HG03565 (cell line): ENCODE data around the gene EVC.

Experiments used
- ATAC-seq: cut with Tn5 transposase; IDR thresholded peaks from one replicate; pipeline ENCODE4 v1.9.1; 2021; ENCODE audit warnings: mild to moderate bottlenecking, moderate library complexity; ENCODE audit not compliant: unreplicated experiment

Gene EVC

DNA sequence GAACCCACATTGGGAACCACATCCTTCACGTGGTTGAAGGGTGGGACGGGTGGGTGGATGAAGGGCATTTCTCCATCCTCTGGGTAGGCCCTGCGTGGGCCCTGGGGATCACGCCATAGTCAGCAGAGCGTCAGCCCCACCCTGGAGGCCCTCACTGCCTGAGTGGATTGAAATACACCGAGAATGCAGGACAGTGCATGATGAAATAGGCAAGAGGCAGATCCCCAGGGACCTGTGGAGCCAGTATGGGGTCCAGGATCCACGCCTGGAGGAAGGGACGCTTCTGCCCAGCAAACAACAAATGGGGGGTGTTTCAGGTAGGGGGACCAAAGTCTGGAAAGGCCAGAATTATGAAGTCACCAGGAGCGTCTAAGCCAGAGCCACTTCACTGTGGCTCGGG lies 19.4 kb downstream of the EVC start:
- no peak for ATAC-seq

DNA sequence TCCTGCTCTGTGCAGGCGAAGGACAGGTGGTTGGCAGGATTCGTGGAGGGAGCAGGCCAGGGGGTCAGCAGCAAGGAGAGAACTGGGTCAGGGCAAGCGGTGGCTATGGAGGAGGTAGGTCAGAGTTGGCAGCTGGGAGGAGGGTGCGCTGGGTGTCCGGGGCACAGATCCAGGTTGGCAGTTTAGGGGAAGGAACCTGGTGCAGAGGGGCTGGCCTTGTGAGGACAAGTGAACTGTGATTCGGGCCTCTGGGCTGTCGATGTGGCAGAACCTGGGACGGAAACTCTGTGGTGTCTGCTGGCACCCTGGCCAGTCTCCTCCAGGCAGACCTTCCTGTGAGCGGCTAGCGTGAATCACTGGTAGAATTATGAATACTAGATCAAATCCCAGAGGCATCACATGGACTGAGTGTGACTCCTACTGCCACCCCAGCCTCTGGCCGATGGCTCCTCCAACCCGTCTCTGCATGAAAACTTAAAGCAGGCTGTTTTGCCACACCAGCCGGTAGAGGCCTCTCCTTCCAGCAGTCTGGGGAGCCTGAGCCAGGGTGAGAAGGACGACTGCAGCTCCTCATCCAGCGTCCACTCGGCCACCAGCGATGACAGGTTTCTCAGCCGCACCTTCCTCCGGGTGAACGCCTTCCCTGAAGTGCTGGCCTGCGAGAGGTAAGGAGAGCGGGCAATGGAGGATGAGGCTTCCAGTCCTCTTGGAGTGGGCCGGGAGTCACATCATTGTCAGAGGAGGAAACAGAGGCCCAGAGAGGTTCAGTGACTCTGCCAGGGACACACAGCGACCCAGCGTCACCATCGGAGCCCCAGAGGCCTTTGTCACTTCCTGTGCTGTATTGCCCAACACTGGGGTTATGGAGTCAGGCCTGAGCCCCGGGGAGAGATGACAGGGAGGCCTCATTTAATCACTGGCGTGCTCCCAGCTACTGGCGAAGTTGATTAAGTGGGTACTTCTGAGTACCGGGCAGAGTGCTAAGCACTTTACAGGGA lies 20.3 kb downstream of the EVC start:
- no peak for ATAC-seq

DNA sequence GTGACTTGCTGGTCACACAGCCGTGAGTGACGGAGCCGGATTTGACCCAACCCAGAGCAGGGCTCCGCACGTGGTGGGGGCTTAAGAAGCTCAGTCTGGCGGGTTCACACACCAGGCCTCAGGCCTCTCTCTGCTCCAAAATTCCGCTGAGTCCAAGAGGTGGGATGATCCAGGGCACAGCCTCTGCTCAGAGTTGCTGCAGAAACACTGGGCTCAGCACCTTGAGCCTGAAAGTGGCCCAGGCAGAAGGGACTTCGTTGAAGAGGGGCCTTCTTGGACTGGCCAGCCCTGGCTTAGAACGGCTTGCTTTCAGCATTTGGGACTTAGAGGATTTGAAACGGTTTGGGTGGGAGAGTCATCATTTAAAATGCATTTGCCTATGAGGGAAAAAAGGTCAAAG lies 21.2 kb downstream of the EVC start:
- no peak for ATAC-seq

DNA sequence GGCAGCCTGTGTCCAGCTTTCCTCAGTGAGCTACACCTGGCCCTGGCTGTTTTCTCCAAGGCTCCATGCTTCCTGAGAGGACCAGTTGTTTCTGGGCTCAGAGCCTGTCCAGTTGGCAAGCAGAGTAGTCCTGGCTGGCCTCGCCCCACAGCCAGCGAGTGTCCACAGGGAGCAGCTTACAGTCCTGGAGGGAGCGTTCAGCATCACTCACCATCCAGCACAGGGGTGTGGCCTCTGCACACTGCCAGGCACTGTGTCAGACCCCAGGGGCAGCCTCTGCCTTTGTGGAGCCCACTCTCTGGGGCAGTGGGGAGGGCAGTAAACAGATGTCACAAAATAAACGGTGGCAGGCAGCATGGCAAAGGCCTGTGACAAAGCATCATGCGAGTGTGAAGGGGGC lies 23.9 kb downstream of the EVC start:
- no peak for ATAC-seq

DNA sequence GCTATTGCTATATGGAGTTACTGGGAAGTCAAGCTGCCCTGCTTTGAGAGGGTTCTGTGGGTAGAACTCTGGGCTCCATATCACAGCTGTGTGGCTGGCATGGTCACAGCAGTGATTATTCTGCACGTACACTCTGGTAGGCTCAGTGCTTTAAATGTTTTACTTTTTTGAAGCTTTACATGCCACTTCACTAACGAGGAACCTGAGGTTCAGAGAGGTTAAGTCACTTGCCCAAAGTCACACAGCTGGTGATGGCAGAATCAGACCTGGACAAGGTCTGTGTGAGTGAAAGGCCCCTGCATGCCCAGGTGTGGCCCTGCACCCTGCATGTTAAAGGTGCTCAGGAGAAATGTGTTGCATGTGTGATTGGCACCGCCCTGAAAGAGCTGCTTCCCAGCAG lies 24.5 kb downstream of the EVC start:
- ATAC-seq, result no peak

DNA sequence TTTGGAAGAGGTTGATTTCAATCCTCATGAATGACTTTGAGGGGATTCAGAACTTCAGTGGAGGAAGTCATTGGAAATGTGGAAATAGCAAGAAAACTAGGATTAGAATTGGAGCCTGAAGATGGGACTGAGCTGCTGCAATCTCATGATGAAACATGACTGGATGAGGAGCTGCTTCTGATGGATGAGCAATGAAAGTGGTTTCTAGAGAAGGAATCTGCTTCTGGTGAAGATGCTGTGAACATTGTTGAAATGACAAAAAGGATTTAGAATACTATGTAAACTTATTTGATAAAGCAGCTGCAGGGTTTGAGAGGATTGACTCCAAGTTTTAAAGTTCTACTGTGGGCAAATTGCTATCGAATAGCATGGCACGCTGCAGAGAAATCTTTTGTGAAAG lies 27.1 kb downstream of the EVC start:
- ATAC-seq, result no peak

DNA sequence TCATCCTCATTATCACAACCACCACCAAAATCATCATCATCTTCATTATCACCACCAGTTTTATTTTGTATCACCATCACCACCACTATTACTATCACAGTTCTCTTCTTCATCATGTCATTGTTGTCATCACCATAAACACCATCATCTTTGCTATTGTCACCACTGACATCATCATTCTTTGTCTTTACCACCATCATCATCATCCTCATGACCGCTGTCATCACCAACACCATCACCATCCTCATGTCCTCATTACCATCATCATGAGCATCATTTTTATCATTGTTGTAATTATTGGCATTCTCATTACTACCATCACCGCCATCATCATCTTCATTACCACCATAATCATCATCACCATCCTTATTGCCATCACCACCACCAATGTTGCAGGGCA lies 31.4 kb downstream of the EVC start:
- ATAC-seq, result no peak

DNA sequence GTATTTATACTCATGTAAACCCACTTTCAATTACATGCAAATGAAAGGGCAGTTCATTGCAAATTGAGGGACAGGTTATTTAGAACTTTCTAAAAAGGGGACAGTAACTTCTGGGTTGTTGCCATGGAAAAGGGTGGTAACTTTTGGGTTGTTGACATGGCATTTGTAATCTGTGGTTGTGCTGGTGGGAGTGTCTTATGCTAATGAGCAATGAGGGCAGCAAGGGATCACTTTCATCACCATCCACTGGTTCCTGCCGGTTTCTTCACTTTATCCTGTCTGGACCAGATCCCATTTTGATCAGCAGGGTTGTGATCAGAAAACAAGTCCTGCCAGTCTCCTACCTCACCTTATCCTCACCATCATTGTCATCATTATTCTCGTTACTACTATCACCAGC lies 32.0 kb downstream of the EVC start:
- no peak for ATAC-seq

DNA sequence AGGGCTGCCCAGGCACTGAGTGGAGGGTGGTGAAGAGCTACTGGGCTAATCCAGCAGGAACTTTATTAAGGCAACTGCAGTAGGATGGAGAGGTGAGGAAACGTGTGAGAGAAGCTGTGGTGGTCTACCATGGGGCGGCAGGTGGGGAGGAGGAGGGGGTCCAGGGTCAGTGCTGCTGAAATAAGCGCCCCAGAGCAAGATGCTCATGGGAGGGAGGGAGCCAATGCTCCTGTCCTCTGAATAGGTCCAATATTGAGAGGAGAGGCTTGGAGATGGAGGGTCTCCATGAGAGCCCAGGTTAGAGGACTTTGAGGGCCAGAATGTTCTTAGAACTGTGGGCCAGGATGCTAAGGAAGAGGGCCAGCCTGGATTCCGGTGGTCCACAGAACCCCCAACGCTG lies 35.2 kb downstream of the EVC start:
- no peak for ATAC-seq

DNA sequence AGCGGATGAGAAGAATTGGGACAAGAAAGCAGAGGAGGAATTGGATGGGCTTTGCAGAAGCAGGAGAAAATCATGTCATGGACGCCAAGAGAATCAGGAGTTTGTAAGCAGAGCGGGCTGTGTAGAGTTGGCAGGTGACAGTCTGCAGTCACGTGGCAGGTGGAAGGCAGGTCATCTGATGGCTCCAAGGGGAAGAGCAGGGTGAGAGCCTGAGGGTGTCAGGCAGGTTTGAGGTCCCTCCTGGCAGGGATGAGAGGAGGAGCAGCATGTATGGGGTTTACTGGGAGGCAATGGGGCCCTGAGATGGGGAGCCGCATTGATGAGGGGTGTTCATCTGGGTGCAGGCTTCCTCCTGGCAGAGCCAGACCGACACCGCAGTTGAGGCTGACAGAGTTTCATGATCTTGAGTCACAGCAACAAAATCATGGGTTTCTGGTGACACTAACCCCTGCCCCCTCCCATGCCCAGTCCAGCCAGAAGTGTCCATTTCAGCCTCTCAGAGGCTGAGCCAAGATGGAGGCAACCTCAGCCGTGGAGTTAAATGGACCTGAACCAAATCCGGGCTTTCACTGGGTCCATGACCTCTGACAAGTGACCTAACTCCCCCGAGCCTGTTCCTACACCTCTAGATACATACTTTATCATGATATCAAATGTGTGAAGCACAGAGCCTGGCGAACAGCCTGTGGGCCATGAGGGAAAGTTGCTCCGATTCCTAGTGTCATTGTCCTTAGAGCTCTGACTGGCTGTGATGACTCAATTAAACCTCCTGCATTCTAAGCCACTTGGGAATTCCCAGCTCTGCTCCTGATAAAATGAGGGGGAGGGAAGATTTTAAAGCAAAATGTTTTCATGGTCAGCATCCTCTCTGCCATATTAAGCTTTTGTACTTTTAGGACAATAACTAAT lies 36.1 kb downstream of the EVC start:
- ATAC-seq, result no peak

DNA sequence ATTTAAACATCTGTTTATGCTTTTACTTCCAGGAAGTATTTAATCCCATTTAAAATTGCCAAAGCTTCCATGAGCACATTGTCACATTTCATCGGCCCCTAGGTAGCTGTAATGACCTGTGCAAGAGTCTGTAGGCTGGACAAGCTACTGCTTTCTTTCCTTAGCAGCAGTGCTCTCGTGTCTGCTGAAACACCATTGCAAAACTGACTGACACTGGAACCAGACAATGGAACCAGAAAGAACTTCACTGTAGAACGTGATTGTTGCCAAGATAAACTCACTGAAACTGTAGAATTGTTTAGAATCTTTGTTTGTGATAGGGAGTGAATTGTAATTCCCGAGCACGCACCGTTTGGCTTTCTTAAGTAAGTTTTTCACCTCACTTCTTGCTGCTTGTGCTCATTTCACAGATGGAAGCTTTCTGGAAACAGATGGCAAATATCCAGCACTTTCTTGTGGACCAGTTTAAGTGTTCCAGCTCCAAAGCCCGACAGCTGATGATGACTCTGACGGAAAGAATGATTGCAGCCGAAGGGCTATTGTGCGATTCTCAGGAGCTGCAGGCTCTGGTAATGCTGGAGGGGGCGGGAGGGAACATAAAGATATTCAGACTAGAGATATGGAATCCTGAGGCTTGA lies 36.9 kb downstream of the EVC start:
- no peak for ATAC-seq

DNA sequence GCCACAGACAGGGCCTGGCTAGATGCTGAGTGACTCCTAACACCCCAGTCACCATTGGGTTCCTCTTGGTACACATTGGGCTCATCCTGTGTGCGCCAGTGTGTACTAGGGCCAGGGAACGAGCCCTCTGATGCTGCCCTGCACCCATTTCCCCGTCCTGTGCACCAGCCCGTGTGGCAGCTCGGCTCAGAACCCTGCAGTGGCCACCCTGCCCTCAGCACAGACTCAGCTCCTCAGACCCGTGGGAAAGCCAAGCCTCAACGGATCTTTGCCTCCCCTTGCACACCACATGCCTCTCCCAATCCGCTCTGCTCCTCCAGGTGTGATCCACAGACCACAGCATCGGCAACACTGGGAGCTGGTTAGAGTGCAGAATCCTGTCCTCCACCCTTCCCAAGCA lies 38.6 kb downstream of the EVC start:
- no peak for ATAC-seq

DNA sequence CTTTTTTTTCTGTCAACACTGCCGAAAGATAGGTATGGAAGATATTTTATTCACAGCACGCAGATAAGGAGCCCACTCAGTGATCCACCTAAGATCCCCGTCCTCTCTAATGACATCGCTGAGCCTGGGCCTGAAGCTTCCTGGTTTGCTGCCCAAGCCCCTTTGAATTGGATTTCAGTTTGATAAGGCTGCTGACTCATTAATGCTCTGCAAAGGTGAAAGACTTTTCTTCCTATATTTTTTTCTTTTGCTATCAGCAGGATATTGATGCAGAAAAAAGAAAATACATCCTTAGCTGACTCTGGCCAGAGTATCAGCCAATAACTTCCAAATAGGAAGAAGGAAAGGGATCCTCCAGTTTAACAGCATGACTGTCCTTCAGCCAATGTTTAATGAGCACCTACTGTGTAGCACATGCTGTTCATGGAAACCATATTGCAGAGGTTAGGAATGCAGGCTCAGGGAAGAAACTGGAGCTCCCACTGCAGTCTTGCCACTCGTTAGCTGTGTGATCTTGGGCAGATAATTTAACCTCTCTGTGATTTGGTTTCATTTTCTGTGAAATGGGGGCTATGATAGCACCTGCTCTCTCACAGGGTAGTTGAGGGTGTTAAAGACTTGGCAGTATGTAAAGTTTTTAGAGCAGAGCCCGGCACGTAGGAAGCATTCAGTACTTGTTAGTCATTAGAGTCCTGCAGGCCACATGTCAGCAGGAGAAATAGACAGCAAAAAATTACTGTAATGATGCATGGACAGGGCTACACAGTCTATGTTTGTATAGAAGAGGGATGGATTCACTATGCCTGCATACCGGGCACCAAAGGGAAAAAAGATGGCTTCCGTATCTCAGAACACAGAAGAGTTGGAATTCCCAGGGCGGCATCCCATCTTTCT lies 39.3 kb downstream of the EVC start:
- no peak for ATAC-seq

DNA sequence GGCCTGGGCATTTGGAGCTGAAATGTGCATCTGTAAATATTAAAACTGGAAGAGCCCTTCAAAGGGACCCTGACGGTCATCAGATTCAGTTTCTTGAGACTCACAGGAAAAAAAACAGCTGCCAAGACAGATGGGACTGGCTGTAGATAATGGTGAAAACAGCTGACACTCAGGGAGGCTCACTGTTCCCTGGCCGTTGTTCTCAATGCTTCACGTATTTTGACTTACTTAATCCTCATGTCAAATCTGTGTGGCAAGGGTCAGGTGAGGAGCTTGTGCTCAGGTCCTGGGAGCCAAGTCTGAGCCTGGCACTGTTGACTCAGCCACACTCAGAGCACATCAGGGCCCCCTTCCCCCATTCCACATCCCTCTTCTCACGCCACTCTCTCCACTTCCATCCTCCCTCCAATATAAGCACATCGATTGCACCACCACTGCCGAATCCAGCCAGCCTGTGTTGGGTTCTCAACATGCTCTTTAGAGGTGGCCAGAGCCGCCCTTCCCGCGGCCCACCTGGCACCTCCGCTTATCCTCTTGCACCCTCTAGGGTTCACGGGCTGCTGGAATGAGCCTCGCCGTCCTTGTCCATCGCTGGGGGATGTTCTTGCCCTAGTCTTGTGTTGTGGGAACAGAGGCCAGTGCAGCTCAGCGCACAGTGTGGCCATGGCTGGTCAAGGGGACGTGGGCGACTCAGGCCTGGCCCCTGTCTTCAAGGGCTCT lies 40.1 kb downstream of the EVC start:
- ATAC-seq, result no peak

DNA sequence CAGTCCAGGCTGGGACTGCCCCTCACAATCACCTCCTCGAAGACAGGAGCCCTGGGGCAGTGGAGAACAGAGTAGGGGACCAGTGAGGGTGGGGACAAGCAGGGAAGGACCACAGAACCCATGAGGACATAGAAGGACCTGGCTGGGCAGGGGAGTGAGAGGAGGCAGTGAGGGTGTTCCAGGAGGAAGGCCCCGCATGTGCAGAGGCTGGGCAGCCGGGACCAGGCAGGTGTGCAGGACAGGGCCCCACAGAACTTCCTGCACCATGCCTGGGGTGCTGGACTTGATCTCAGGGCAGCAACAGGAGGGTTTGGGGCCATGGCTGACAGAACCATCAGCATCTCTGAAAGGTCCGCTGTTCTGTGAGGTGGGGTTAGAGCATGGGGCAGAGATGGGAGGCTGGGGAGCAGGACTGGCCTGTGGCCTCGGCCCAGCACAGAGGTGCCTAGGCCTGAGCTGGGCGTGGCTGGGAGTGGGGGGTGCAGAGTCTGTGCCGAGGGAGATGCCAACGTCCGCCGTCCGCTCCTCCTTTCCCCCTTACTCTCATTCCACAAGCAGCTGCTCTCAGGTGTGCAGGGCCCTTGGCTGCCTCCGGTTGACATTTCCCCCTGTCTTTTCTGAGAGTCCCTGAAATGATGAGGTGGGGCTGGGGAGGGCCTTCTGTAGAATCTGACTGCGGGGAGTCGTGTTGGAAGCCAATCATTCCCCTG lies 40.8 kb downstream of the EVC start:
- ATAC-seq, result no peak

DNA sequence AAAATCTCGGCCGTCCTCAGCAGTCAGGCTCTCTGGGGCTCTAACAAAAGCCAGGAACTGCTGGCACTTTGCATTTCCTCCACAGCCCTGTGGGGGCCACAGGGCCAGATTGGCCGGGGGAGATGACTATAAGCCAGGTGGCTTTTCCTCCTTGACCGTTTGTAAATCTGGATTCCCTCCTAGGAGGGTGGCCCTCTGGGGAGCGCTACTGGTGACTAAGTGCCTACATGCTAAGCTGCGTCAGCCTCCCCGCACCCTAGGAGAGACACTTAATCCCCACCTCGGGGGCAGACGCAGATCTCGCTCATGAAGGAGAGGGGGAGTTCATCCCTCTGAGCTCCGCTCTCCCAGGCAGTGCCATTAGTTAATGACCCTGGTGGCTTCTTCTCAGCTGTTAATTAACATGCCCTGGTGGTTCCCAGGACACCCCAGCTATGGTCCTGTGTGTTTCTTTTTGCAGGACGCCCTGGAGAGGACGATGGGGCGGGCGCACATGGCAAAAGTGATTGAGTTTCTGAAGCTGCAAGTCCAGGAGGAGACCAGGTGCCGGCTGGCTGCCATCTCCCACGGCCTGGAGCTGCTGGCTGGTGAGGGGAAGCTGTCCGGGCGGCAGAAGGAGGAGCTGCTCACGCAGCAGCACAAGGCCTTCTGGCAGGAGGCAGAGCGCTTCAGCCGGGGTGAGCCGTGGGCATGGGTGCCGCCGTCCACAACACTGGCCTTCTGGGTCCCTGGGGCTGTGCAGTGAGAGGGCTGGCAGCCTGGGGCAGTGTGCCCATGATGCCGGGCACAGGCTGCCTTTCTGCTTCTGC lies 41.6 kb downstream of the EVC start:
- no peak for ATAC-seq

DNA sequence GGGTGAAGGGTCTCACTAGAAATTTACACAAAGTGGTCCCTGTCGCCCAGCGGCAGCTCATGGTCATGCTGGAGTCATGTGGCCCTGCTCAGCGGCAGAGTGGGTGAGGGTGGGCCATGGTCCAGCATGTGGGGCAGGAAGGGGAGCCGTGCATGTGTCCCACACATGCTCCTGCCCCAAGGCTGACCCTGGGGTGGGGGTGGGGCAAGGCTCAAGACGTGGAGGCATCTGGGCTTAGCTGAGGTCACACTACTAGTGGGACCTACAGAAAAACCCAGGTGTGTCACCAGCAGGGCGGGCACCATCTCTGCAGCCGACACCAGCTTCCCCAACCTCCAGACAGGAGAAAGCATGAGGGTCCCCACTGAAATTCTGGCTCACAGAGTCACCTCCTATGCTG lies 42.4 kb downstream of the EVC start:
- ATAC-seq, result no peak
